ENCODE data around the gene VWA3A.

DNA sequence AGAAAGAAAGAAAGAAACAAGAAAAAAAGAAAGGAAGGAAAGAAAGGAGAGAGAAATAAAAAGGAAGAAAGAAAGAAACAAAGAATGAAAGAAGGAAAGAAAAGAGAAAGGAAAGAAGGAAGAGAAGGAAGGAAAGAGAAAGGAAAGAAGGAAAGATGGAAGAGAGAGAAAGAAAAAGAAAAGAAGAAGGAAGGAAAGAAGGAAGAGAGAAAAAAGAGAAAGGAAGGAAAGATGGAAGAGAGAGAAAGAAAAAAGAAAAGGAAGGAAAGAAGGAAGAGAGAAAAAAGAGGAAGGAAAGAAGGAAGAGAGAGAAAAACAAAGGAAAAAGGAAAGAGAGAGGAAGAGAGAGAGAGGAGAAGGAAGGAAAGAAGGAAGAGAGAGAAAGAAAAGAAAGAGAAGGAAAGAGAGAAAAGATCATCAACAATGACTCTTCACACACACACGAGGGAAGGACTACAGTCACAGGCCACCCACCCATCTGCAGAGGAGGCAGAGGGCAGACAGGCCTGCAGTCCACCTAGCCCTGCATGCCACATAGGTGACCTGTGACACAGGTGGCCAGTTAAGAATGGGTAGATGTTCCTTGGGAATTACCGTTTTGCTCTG lies 23.9 kb downstream of the VWA3A start:
- TF ChIP-seq, protein P1, sequence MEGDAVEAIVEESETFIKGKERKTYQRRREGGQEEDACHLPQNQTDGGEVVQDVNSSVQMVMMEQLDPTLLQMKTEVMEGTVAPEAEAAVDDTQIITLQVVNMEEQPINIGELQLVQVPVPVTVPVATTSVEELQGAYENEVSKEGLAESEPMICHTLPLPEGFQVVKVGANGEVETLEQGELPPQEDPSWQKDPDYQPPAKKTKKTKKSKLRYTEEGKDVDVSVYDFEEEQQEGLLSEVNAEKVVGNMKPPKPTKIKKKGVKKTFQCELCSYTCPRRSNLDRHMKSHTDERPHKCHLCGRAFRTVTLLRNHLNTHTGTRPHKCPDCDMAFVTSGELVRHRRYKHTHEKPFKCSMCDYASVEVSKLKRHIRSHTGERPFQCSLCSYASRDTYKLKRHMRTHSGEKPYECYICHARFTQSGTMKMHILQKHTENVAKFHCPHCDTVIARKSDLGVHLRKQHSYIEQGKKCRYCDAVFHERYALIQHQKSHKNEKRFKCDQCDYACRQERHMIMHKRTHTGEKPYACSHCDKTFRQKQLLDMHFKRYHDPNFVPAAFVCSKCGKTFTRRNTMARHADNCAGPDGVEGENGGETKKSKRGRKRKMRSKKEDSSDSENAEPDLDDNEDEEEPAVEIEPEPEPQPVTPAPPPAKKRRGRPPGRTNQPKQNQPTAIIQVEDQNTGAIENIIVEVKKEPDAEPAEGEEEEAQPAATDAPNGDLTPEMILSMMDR (conservative IDR thresholded peaks at IDR 0.05): no peak
- TF ChIP-seq ZFX (IDR thresholded peaks at IDR 0.05): no peak
